Body of pancreas (tissue), 4 donors: ENCODE data around the gene PRR16. TPM values are rescaled to one million over a fixed set of nuclear protein-coding genes. Genes with fewer than 3 reads are reported as not detected.

ENCODE experiments used
- ATAC-seq: fragments of 150-250 bp; one replicate; pipeline ENCODE4 v1.9.1; 2016
- DNase-seq, 4 donors: peaks; one replicate each; pipeline ENCODE4 v3.0.0-alpha.2; 2019
- H3K27ac ChIP-seq, 4 donors: fragments of 200-600 bp; sonication (generic); 1 replicate in 3 of 4; 2 replicates in 1 of 4; pipeline versions ENCODE4 v1.5.1 to v1.6.1; 2016 to 2019; ENCODE audit warnings: mild to moderate bottlenecking in 1 of 4, mixed read lengths in 1 of 4, moderate library complexity in 1 of 4
- H3K27me3 ChIP-seq, 2 donors: fragments of 200-600 bp; sonication (generic); one replicate each; pipeline ENCODE4 v1.6.0; 2016; ENCODE audit warnings: mild to moderate bottlenecking in 1 of 2
- H3K36me3 ChIP-seq, 2 donors: fragments of 200-600 bp; sonication (generic); replicated peaks in 1 of 2; 2 replicates each; pipeline ENCODE4 v1.5.1; 2016; ENCODE audit warnings: low read depth in 2 of 2; ENCODE audit not compliant: insufficient read depth in 1 of 2
- H3K4me1 ChIP-seq: fragments of 200-600 bp; sonication (generic); one replicate; pipeline ENCODE4 v1.6.0; 2016
- H3K4me3 ChIP-seq, 2 donors: fragments of 200-600 bp; sonication (generic); 1 replicate in 1 of 2; 2 replicates in 1 of 2; pipeline ENCODE4 v1.5.1; 2016 to 2019
- H3K9me3 ChIP-seq, 3 donors: fragments of 200-600 bp; sonication (generic); 1 replicate in 2 of 3; 2 replicates in 1 of 3; pipeline ENCODE4 v1.5.1; 2016
- CTCF ChIP-seq, 7 experiments: fragments of 450-650 bp in 4 of 7; fragments of 200-600 bp in 3 of 7; sonication (generic) in 3 of 7; IDR thresholded peaks; one replicate each; pipeline ENCODE4 v1.5.1; 2016 to 2019; ENCODE audit warnings: antibody characterized with exemption in 7 of 7
- POLR2A ChIP-seq, 3 donors: fragments of 450-650 bp; IDR thresholded peaks; one replicate each; pipeline ENCODE4 v1.6.1; 2016; ENCODE audit warnings: antibody characterized with exemption in 3 of 3, mild to moderate bottlenecking in 2 of 3
- WGBS, 2 donors: methylation state at CpG; one replicate each; pipeline ENCODE4 v1.1.5; 2017; 5-methylcytosine and 5-hydroxymethylcytosine counted together
- intact Hi-C: fragments of 100-400 bp; cut with DNase I; formaldehyde crosslinking; loops from one replicate; pipeline ENCODE4 v1.15.1; 2023
- total RNA-seq, 2 donors: library from RNA; depleted of rRNA; stranded (reverse); fragments of >200 nt; gene quantifications; one replicate each; pipeline ENCODE4 v1.1.0, GENCODE V29; 2016

PRR16 gene
- total RNA-seq, 2 donors from 2014 or later = 0.78 to 0.99 TPM

DNA sequence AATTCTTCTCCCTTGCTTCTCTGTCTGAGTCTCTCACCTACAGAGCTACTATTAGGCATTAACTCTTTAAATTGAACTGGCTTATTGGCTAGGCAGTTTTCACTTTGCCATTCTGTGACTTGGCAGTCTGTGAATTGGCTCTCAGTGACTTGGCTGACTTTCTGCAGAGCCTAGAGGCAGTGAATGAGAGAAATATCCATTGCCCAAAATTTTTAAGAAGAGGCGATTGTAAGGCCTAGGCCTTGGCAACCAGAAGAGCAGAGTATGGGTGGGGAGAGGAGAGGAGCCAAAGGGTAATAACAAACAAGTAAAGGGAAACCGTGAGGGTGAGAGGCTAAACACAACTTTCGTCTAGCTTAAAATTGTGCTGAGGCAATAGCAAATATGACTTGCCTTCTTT is 176.7 kb downstream of the PRR16 start:
- Histone ChIP-seq H3K4me1 (no peaks in the 10 kb centered on the region), H3K4me3 (no peak overlapping the region), H3K9me3 (no peaks in the 10 kb centered on the region), H3K36me3 (no peaks in the 10 kb centered on the region), H3K27me3 (no peaks in the 10 kb centered on the region), H3K27ac (no peak overlapping the region)
- ATAC-seq (no peak), DNase-seq (no peak)
- 86 to 89% methylated on average over 3 of the region's 3 CpGs for WGBS, 2 donors
- intact Hi-C loops = no loop called here
- TF ChIP-seq CTCF (IDR thresholded peaks at IDR 0.05) (no peak), POLR2A (IDR thresholded peaks at IDR 0.05) (no peak)

- H3K4me3 ChIP-seq = no peak overlapping the region
- H3K36me3 ChIP-seq = no peaks in the 10 kb centered on the region
- intact Hi-C loops = no loop called here
- DNase-seq = no peak
- no peaks in the 10 kb centered on the region for H3K4me1 ChIP-seq
- H3K9me3 ChIP-seq = no peaks in the 10 kb centered on the region
- no peak for ATAC-seq
- H3K27ac ChIP-seq = no peak overlapping the region
- TF ChIP-seq POLR2A (IDR thresholded peaks at IDR 0.05) (no peak), CTCF (IDR thresholded peaks at IDR 0.05) (no peak)
- no peaks in the 10 kb centered on the region for H3K27me3 ChIP-seq
These were observed 180.4 kb downstream of the PRR16 start for GRCh38 chr5:120644516-120644915.

GRCh38 chr5:120655828-120656435 is 191.8 kb downstream of the PRR16 start:
- DNase-seq (peak; percentile 24 to 62 (median 47)), ATAC-seq (peak; percentile 40)
- H3K27me3 ChIP-seq = no peaks in the 10 kb centered on the region
- 28 to 34% methylated on average over 5 of the region's 5 CpGs for WGBS, 2 donors
- no peaks in the 10 kb centered on the region for H3K4me1 ChIP-seq
- H3K27ac ChIP-seq = no peak overlapping the region
- no peaks in the 10 kb centered on the region for H3K36me3 ChIP-seq
- intact Hi-C loops = no loop called here
- peak; percentile 48 to 61 (median 56) for TF ChIP-seq CTCF (IDR thresholded peaks at IDR 0.05)
- no peak for TF ChIP-seq POLR2A (IDR thresholded peaks at IDR 0.05)
- H3K4me3 ChIP-seq = no peak overlapping the region
- H3K9me3 ChIP-seq = no peaks in the 10 kb centered on the region

DNA sequence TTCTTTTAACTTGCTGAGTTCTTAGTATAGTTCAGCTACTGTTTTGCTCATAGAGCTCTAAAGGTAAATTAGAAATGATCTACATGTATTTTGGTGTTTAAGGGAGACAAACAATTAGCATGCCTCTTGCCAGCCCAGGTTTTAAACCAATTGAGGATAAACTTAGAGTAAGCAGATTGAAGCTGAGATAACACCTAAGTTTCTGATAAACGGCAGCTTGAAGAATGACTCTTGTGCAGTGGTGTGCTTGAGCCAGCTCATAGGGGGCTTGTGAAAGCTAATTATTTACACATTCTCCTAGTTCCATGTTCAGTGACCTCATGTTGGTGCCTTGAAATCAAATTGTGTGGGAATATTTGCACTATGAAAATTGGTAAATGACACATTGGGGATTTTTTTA is 193.0 kb downstream of the PRR16 start:
- DNase-seq = no peak
- Histone ChIP-seq H3K27ac (no peak overlapping the region), H3K27me3 (no peaks in the 10 kb centered on the region), H3K36me3 (no peaks in the 10 kb centered on the region), H3K9me3 (no peaks in the 10 kb centered on the region), H3K4me3 (no peak overlapping the region), H3K4me1 (no peaks in the 10 kb centered on the region)
- 0 to 26% methylated on average over 1 of the region's 1 CpG for WGBS, 2 donors
- TF ChIP-seq POLR2A (IDR thresholded peaks at IDR 0.05) (no peak), CTCF (IDR thresholded peaks at IDR 0.05) (no peak)
- intact Hi-C loops = no loop called here
- no peak for ATAC-seq

DNA sequence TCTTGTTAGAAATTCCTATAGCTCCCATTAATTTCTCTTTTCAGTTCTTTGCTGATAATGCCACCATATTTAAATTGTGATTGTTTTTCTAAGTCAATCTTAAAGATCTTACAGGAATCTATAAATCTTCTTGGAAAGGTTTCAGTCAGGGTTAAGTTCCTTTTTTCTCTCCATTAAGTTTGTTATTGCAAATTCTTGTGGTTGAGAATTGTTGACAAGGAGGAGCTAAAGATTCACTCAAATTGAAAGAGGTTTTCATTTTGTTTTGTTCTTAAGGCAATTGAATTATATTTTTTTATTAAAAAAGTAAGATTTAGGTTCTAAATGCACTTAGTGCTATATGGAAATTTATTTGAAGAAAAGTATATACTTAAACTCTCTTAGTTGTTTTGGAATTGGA is 213.4 kb downstream of the PRR16 start:
- Histone ChIP-seq H3K4me1 (no peaks in the 10 kb centered on the region), H3K27me3 (no peaks in the 10 kb centered on the region), H3K4me3 (no peak overlapping the region), H3K27ac (no peak overlapping the region), H3K9me3 (no peaks in the 10 kb centered on the region), H3K36me3 (no peaks in the 10 kb centered on the region)
- ATAC-seq = no peak
- TF ChIP-seq POLR2A (IDR thresholded peaks at IDR 0.05) (no peak), CTCF (IDR thresholded peaks at IDR 0.05) (no peak)
- no peak for DNase-seq
- intact Hi-C loops = no loop called here
